ENCODE measurements around the gene ENOPH1. TPM values are rescaled to one million over a fixed set of nuclear protein-coding genes. Genes with fewer than 3 reads are reported as not detected.

ENOPH1 gene
- total and polyA plus RNA-seq, 2 of the 4 experiments (the other 2 are of a cell fraction): 18.0 to 36.0 TPM

GRCh38 chr4:82493721-82494425, 63.5 kb downstream of the ENOPH1 start:
- no peak overlapping the region for H3K4ac ChIP-seq (ENCODE audit: low read depth, low read length)
- H2BK20ac ChIP-seq (ENCODE audit: low read depth, low read length): no peak overlapping the region
- peak; percentile 34 for DNase-seq
- peak; percentile 35; the same call in 1 of the 2 replicates for ATAC-seq (ENCODE audit: low read depth)
- no peak overlapping the region for H2AFZ ChIP-seq (replicated peaks; ENCODE audit: low read length, poor library complexity)
- dilution Hi-C loops (cut with HindIII; ENCODE audit: low sequenced_read_pairs, unreplicated experiment): no loop called here
- CTCF ChIA-PET: interaction anchor here (0.6 to 1.5 kb wide), 2 partner anchors 13 to 208 kb away, joined by 4 to 9 read pairs; no protein-coding TSS in a partner anchor
- no peak overlapping the region for H2AK9ac ChIP-seq (replicated peaks; ENCODE audit: low read depth, low read length, poor library complexity)
- no TSS peak for BruUV-seq (replicated peaks)
- H3K56ac ChIP-seq (ENCODE audit: extremely low read depth, insufficient read depth, low read length): no peak overlapping the region
- no peak overlapping the region for H3K4me3 ChIP-seq (ENCODE audit: insufficient read depth, low read depth, low read length)
- no peaks in the 10 kb centered on the region for H3K9me3 ChIP-seq (ENCODE audit: control insufficient read depth, insufficient read depth, low read length)
- H3K4me1 ChIP-seq (ENCODE audit: control insufficient read depth, insufficient read depth, low read length): no peaks in the 10 kb centered on the region
- intact Hi-C loops (cut with micrococcal nuclease): no loop called here
- no peak overlapping the region for H4K5ac ChIP-seq (ENCODE audit: low read depth, low read length)
- H3K36me3 ChIP-seq (ENCODE audit: control insufficient read depth, insufficient read depth, low read length): no peaks in the 10 kb centered on the region
- no peak overlapping the region for H3K9ac ChIP-seq (ENCODE audit: low read depth, low read length)
- H4K8ac ChIP-seq (ENCODE audit: low read depth in 2 of 2, low read length in 2 of 2): no peak overlapping the region
- H3K23ac ChIP-seq (ENCODE audit: low read depth, low read length): no peak overlapping the region
- H4K91ac ChIP-seq (ENCODE audit: insufficient read depth, low read depth, low read length): no peak overlapping the region
- no peak overlapping the region for H2BK15ac ChIP-seq (ENCODE audit: low read depth, low read length)
- TF ChIP-seq BHLHE40 (IDR thresholded peaks at IDR 0.05; ENCODE audit: low read depth, low read length) (no peak), MAFK (IDR thresholded peaks at IDR 0.05; ENCODE audit: low read depth, low read length) (no peak), RFX5 (IDR thresholded peaks at IDR 0.05; ENCODE audit: low read depth, low read length) (no peak), POLR2A (IDR thresholded peaks at IDR 0.05; ENCODE audit: low read depth, low read length) (no peak), ELK1 (IDR thresholded peaks at IDR 0.05; ENCODE audit: borderline replicate concordance, low read depth, low read length) (no peak), RCOR1 (IDR thresholded peaks at IDR 0.05; ENCODE audit: insufficient replicate concordance, low read length) (no peak), CHD1 (IDR thresholded peaks at IDR 0.05; ENCODE audit: low read depth, low read length) (no peak), MXI1 (IDR thresholded peaks at IDR 0.05; ENCODE audit: borderline replicate concordance, low read depth, low read length) (no peak), USF2 (IDR thresholded peaks at IDR 0.05; ENCODE audit: low read depth, low read length) (no peak), FOS (IDR thresholded peaks at IDR 0.05; ENCODE audit: low read depth, low read length) (no peak), CEBPB (IDR thresholded peaks at IDR 0.05; ENCODE audit: low read depth, low read length) (no peak), SMC3 (IDR thresholded peaks at IDR 0.05; ENCODE audit: low read depth, low read length) (no peak), RAD21 (IDR thresholded peaks at IDR 0.05; ENCODE audit: low read length) (no peak), NFE2L2 (IDR thresholded peaks at IDR 0.05; ENCODE audit: low read depth, low read length) (no peak), MAZ (IDR thresholded peaks at IDR 0.05; ENCODE audit: borderline replicate concordance, low read depth, low read length) (no peak)
- TF ChIP-seq, protein P1, sequence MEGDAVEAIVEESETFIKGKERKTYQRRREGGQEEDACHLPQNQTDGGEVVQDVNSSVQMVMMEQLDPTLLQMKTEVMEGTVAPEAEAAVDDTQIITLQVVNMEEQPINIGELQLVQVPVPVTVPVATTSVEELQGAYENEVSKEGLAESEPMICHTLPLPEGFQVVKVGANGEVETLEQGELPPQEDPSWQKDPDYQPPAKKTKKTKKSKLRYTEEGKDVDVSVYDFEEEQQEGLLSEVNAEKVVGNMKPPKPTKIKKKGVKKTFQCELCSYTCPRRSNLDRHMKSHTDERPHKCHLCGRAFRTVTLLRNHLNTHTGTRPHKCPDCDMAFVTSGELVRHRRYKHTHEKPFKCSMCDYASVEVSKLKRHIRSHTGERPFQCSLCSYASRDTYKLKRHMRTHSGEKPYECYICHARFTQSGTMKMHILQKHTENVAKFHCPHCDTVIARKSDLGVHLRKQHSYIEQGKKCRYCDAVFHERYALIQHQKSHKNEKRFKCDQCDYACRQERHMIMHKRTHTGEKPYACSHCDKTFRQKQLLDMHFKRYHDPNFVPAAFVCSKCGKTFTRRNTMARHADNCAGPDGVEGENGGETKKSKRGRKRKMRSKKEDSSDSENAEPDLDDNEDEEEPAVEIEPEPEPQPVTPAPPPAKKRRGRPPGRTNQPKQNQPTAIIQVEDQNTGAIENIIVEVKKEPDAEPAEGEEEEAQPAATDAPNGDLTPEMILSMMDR (conservative IDR thresholded peaks at IDR 0.05; ENCODE audit: low read depth, low read length): no peak
- no peaks in the 10 kb centered on the region for H3K9me1 ChIP-seq (ENCODE audit: insufficient read depth, low read length)
- peaks cover 2% of the 10 kb centered on the region for H3K27me3 ChIP-seq (ENCODE audit: control insufficient read depth, insufficient read depth, low read length)
- no peak overlapping the region for H3K14ac ChIP-seq (replicated peaks; ENCODE audit: low read depth, low read length)
- H3K27ac ChIP-seq (ENCODE audit: insufficient read depth, low read length): no peak overlapping the region
- in situ Hi-C loops (cut with MboI; ENCODE audit: low sequenced_read_pairs): no loop called here
- no peak overlapping the region for H2BK5ac ChIP-seq (ENCODE audit: low read depth, low read length, poor library complexity, severe bottlenecking)
- no peaks in the 10 kb centered on the region for H4K20me1 ChIP-seq (ENCODE audit: insufficient read depth, low read length)
- H2AK5ac ChIP-seq (ENCODE audit: low read depth, low read length): no peak overlapping the region
- no CpG with 5 or more reads among the region's 2 CpGs for WGBS, 2 experiments (ENCODE audit: extremely low coverage in 2 of 2, insufficient read length in 1 of 2)
- H3K79me1 ChIP-seq (ENCODE audit: low read depth in 1 of 2, low read length in 2 of 2): no peaks in the 10 kb centered on the region
- no peak overlapping the region for H3K18ac ChIP-seq (ENCODE audit: low read depth, low read length)
- no peak overlapping the region for H3K4me2 ChIP-seq (ENCODE audit: low read depth, low read length)
- POLR2A ChIA-PET (ENCODE audit: unreplicated experiment): no interaction called here
- no peak overlapping the region for H2BK120ac ChIP-seq (ENCODE audit: low read depth, low read length)
